Caco-2 (cell line): ENCODE measurements around the gene RASGRF2. TPM values are rescaled to one million over a fixed set of nuclear protein-coding genes. Genes with fewer than 3 reads are reported as not detected.

Source experiments
- BruUV-seq: library from RNA; stranded (reverse); fragments of 400-500 nt; replicated peaks from 2 replicates; lab custom pipeline; 2021; lab: Mats Ljungman, UMichigan
- CTCF ChIA-PET: fragments of 300-600 bp; sonication (Branson Sonifier 250); formaldehyde crosslinking; loops from one replicate; lab custom pipeline; 2022; ENCODE audit warnings: antibody characterized with exemption; lab: Charles Lee
- POLR2A ChIA-PET: fragments of 300-600 bp; sonication (Branson Sonifier 250); formaldehyde crosslinking; loops from one replicate; lab custom pipeline; 2022; ENCODE audit warnings: antibody characterized with exemption; lab: Charles Lee
- DNase-seq, 2 experiments: peaks; one replicate each; pipeline versions ENCODE4 v3.0.0 to v3.0.0-alpha.2; 2020 to 2022
- H3K27me3 ChIP-seq: replicated peaks from 2 replicates; pipeline ENCODE4 v1.6.0; 2011; ENCODE audit warnings: low read length; ENCODE audit not compliant: control insufficient read depth, insufficient read depth
- H3K36me3 ChIP-seq: 2 replicates; pipeline ENCODE4 v1.5.1; 2011; ENCODE audit warnings: low read length; ENCODE audit not compliant: control insufficient read depth, insufficient read depth
- H3K4me1 ChIP-seq: fragments of 250-450 bp; sonication (Bioruptor Pico); 2 replicates; pipeline ENCODE4 v1.5.1; 2020; ENCODE audit warnings: mild to moderate bottlenecking
- H3K4me3 ChIP-seq: 2 replicates; pipeline ENCODE4 v1.5.1; 2011; ENCODE audit warnings: low read depth, mild to moderate bottlenecking, control low read depth, low read length
- H3K9me3 ChIP-seq: fragments of 250-450 bp; sonication (Bioruptor Pico); 2 replicates; pipeline ENCODE4 v1.5.1; 2020; ENCODE audit warnings: mild to moderate bottlenecking, moderate library complexity
- H3K27ac Mint-ChIP-seq: one replicate; pipeline ENCODE4 v1.8.0; 2022; ENCODE audit warnings: mixed read lengths; ENCODE audit not compliant: unreplicated experiment
- H3K27me3 Mint-ChIP-seq: one replicate; pipeline ENCODE4 v1.8.0; 2022; ENCODE audit warnings: mixed read lengths; ENCODE audit not compliant: insufficient read depth, unreplicated experiment
- H3K36me3 Mint-ChIP-seq: one replicate; pipeline ENCODE4 v1.8.0; 2022; ENCODE audit warnings: mild to moderate bottlenecking, mixed read lengths; ENCODE audit not compliant: insufficient read depth, unreplicated experiment
- H3K4me1 Mint-ChIP-seq: one replicate; pipeline ENCODE4 v1.8.0; 2022; ENCODE audit warnings: low read depth, mixed read lengths; ENCODE audit not compliant: unreplicated experiment
- H3K4me3 Mint-ChIP-seq: one replicate; pipeline ENCODE4 v1.8.0; 2022; ENCODE audit warnings: mild to moderate bottlenecking, moderate library complexity, mixed read lengths; ENCODE audit not compliant: unreplicated experiment
- H3K9me3 Mint-ChIP-seq: one replicate; pipeline ENCODE4 v1.8.0; 2022; ENCODE audit warnings: mixed read lengths; ENCODE audit not compliant: unreplicated experiment
- intact Hi-C: fragments of 100-400 bp; cut with micrococcal nuclease; formaldehyde crosslinking; loops from one replicate; pipeline ENCODE4 v1.10.0; 2022; ENCODE audit not compliant: unreplicated experiment
- total RNA-seq: library from RNA; stranded (reverse); gene quantifications from 2 replicates; pipeline ENCODE4 v1.2.3, GENCODE V29; 2022
- TF ChIP-seq, protein P1 (sequence below), 2 experiments: fragments of 200-600 bp in 1 of 2; IDR thresholded peaks; 1 replicate in 1 of 2; 2 replicates in 1 of 2; pipeline versions ENCODE4 v1.5.1 to v1.8.0; 2011 to 2022; ENCODE audit warnings: antibody characterized with exemption in 1 of 2, control low read depth in 1 of 2, inconsistent platforms in 1 of 2, low read depth in 1 of 2, low read length in 1 of 2, mild to moderate bottlenecking in 1 of 2, moderate library complexity in 1 of 2; ENCODE audit not compliant: insufficient read depth in 1 of 2, severe bottlenecking in 1 of 2, unreplicated experiment in 1 of 2

Gene RASGRF2
- total RNA-seq, 1 experiment from 2014 or later: 23.1 TPM

DNA sequence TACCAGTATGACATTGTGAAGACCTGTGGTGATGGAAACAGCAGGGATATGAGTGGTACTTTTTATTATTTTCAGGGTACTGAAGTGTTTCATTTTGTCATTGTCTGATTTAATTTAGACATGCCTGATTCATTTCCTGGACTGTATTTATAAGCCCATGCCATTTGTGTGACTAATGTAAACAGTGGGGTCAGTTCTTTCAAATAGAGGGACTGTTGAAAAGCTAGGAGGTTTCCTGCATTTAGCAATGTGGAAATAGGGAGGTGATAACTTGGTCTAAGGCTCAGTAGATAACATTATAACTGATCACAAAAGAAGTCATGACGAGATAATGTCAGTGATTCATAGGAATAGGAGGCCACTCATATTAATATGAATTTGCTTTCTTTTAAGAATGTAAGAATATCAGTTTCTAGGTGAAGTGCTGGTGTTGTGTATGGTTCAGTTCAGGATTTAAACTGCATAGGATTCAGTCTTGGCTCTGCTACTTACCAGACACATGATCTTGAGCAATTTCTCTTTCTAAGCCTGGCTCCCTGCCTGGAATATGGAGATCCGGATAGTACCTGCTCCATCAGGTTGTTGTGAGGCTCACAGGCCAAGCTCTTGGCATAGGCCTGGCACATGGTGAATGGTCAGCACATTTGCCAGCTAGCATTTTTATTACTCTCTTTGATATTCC is 7.5 kb downstream of the RASGRF2 start:
- no peak overlapping the region for H3K4me3 ChIP-seq

GRCh38 chr5:80973027-80973426 is 12.9 kb downstream of the RASGRF2 start:
- no peak for DNase-seq
- H3K27ac Mint-ChIP-seq: no peak overlapping the region
- H3K36me3 Mint-ChIP-seq: no peaks in the 10 kb centered on the region
- H3K9me3 Mint-ChIP-seq: no peaks in the 10 kb centered on the region
- no peak overlapping the region for H3K4me3 Mint-ChIP-seq
- ChIA-PET CTCF (no interaction called here), POLR2A (interaction anchor here (0.5 kb wide), 1 partner anchor 566 kb away, joined by 4 read pairs; no protein-coding TSS in a partner anchor)
- H3K9me3 ChIP-seq: no peaks in the 10 kb centered on the region
- no peaks in the 10 kb centered on the region for H3K27me3 Mint-ChIP-seq
- TF ChIP-seq, protein P1, sequence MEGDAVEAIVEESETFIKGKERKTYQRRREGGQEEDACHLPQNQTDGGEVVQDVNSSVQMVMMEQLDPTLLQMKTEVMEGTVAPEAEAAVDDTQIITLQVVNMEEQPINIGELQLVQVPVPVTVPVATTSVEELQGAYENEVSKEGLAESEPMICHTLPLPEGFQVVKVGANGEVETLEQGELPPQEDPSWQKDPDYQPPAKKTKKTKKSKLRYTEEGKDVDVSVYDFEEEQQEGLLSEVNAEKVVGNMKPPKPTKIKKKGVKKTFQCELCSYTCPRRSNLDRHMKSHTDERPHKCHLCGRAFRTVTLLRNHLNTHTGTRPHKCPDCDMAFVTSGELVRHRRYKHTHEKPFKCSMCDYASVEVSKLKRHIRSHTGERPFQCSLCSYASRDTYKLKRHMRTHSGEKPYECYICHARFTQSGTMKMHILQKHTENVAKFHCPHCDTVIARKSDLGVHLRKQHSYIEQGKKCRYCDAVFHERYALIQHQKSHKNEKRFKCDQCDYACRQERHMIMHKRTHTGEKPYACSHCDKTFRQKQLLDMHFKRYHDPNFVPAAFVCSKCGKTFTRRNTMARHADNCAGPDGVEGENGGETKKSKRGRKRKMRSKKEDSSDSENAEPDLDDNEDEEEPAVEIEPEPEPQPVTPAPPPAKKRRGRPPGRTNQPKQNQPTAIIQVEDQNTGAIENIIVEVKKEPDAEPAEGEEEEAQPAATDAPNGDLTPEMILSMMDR (IDR thresholded peaks at IDR 0.05; ENCODE audit: insufficient read depth in 1 of 2, low read depth in 1 of 2, low read length in 1 of 2, severe bottlenecking in 1 of 2, unreplicated experiment in 1 of 2): no peak
- no peaks in the 10 kb centered on the region; the same call in 1 of the 2 replicates for H3K4me1 ChIP-seq
- no peaks in the 10 kb centered on the region for H3K36me3 ChIP-seq
- H3K4me1 Mint-ChIP-seq: peaks cover 14% of the 10 kb centered on the region
- no peaks in the 10 kb centered on the region for H3K27me3 ChIP-seq
- H3K4me3 ChIP-seq: no peak overlapping the region
- no TSS peak for BruUV-seq
- intact Hi-C loops: no loop called here

More for the DNA sequence above, 7.5 kb downstream of the RASGRF2 start:
- H3K27me3 Mint-ChIP-seq: no peaks in the 10 kb centered on the region
- H3K9me3 Mint-ChIP-seq: no peaks in the 10 kb centered on the region
- intact Hi-C loops: loop anchor here (10.0 kb wide), 2 partner anchors 227 to 253 kb away; no protein-coding TSS in a partner anchor
- no peak for DNase-seq
- no peaks in the 10 kb centered on the region for H3K9me3 ChIP-seq
- peaks cover 7% of the 10 kb centered on the region for H3K4me1 Mint-ChIP-seq
- no peak overlapping the region for H3K27ac Mint-ChIP-seq
- BruUV-seq: no TSS peak
- no peak overlapping the region for H3K4me3 Mint-ChIP-seq
- CTCF ChIA-PET: no interaction called here
- no peaks in the 10 kb centered on the region for H3K27me3 ChIP-seq
- TF ChIP-seq, protein P1 (IDR thresholded peaks at IDR 0.05; ENCODE audit: insufficient read depth in 1 of 2, low read depth in 1 of 2, low read length in 1 of 2, severe bottlenecking in 1 of 2, unreplicated experiment in 1 of 2): no peak
- no peaks in the 10 kb centered on the region for H3K36me3 ChIP-seq
- H3K36me3 Mint-ChIP-seq: no peaks in the 10 kb centered on the region
- peaks cover 20% of the 10 kb centered on the region for H3K4me1 ChIP-seq
- POLR2A ChIA-PET: no interaction called here

GRCh38 chr5:80975065-80975464 is 14.9 kb downstream of the RASGRF2 start:
- Histone ChIP-seq H3K9me3 (no peaks in the 10 kb centered on the region), H3K4me1 (no peaks in the 10 kb centered on the region; the same call in 1 of the 2 replicates), H3K4me3 (no peak overlapping the region), H3K36me3 (no peaks in the 10 kb centered on the region), H3K27me3 (no peaks in the 10 kb centered on the region)
- H3K36me3 Mint-ChIP-seq: no peaks in the 10 kb centered on the region
- intact Hi-C loops: no loop called here
- no peaks in the 10 kb centered on the region for H3K27me3 Mint-ChIP-seq
- TF ChIP-seq, protein P1 (IDR thresholded peaks at IDR 0.05; ENCODE audit: insufficient read depth in 1 of 2, low read depth in 1 of 2, low read length in 1 of 2, severe bottlenecking in 1 of 2, unreplicated experiment in 1 of 2): no peak
- no peak overlapping the region for H3K4me3 Mint-ChIP-seq
- no peak for DNase-seq
- H3K4me1 Mint-ChIP-seq: peaks cover 13% of the 10 kb centered on the region
- ChIA-PET POLR2A (no interaction called here), CTCF (interaction anchor here (1.3 kb wide), 1 partner anchor 133 kb away, joined by 4 read pairs; no protein-coding TSS in a partner anchor)
- BruUV-seq: no TSS peak
- no peaks in the 10 kb centered on the region for H3K9me3 Mint-ChIP-seq
- no peak overlapping the region for H3K27ac Mint-ChIP-seq
